Endothelial cell of umbilical vein (primary cell): Measurements from ENCODE around the gene CCSAP.

Experiments used
- CTCF ChIP-seq, 2 donors: IDR thresholded peaks; 1 replicate in 1 of 2; 2 replicates in 1 of 2; pipeline ENCODE4 v1.5.1; 2011; ENCODE audit warnings: low read length in 2 of 2, mild to moderate bottlenecking in 2 of 2, moderate library complexity in 2 of 2, control low read depth in 1 of 2, inconsistent platforms in 1 of 2, low read depth in 1 of 2; ENCODE audit not compliant: insufficient read depth in 1 of 2; ENCODE audit errors: extremely low read depth in 1 of 2
- EZH2 ChIP-seq: IDR thresholded peaks from 2 replicates; pipeline ENCODE4 v1.6.1; 2012; ENCODE audit warnings: borderline replicate concordance, low read depth, mild to moderate bottlenecking, moderate library complexity, low read length, inconsistent platforms; ENCODE audit not compliant: severe bottlenecking
- JUN ChIP-seq: IDR thresholded peaks from 2 replicates; pipeline ENCODE4 v1.6.1; 2011; ENCODE audit warnings: borderline replicate concordance, low read depth; ENCODE audit not compliant: insufficient read length, insufficient read depth
- POLR2A ChIP-seq: IDR thresholded peaks from 2 replicates; pipeline ENCODE4 v1.6.1; 2012; ENCODE audit warnings: low read depth, mild to moderate bottlenecking, control low read depth, low read length
- POLR2AphosphoS5 ChIP-seq: IDR thresholded peaks from 2 replicates; pipeline ENCODE4 v1.6.1; 2012; ENCODE audit warnings: low read depth, mild to moderate bottlenecking, control low read depth, low read length, moderate library complexity; ENCODE audit not compliant: insufficient read depth
- TF ChIP-seq, protein P1 (sequence below): IDR thresholded peaks from 2 replicates; pipeline ENCODE4 v1.6.1; 2011; ENCODE audit not compliant: insufficient read depth, insufficient read length

DNA sequence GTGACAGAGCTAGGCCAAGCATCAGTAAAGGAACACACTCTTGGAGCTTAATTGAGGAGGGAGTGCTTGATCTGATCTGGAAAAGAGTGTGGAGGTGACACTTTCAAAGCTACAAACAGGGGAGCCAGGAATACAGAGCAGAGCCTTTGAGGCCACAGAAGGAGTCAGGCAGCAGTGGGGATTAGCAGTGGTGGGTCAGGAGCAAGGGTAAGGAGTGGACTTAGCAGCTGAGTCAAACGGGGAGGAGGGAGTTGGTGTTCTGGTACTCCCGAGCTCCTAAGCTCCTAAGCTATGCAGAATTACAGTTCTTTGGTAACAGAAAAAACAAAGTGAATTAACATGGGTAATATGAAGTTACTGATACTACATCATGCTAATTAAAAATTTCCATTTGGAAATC, 57.4 kb downstream of the CCSAP start:
- TF ChIP-seq CTCF (IDR thresholded peaks at IDR 0.05; ENCODE audit: extremely low read depth in 1 of 2, insufficient read depth in 1 of 2, low read depth in 1 of 2, low read length in 2 of 2) (no peak), POLR2A (no peak), JUN (no peak), POLR2AphosphoS5 (no peak), EZH2 (no peak)
- TF ChIP-seq, protein P1, sequence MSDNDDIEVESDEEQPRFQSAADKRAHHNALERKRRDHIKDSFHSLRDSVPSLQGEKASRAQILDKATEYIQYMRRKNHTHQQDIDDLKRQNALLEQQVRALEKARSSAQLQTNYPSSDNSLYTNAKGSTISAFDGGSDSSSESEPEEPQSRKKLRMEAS = no peak
